K562 (cell line): ENCODE results near the gene CKLF. TPM values are rescaled to one million over a fixed set of nuclear protein-coding genes. Genes with fewer than 3 reads are reported as not detected.

Experiments
- ATF6 ChIP-seq: sonication (generic); formaldehyde crosslinking; IDR thresholded peaks from 2 replicates; pipeline ENCODE4 v1.4.0; 2020; ENCODE audit warnings: mild to moderate bottlenecking, missing genetic modification reagents
- CTCF ChIP-seq, 3 experiments: IDR thresholded peaks in 2 of 3; conservative IDR thresholded peaks in 1 of 3; 2 replicates each; pipeline ENCODE4 v1.5.1; 2011 to 2012; ENCODE audit warnings: low read length in 3 of 3, mild to moderate bottlenecking in 3 of 3, control low read depth in 2 of 3, improper control_type of control experiment in 1 of 3, inconsistent platforms in 1 of 3, low read depth in 1 of 3, mixed read lengths in 1 of 3, moderate library complexity in 1 of 3; ENCODE audit not compliant: insufficient read depth in 2 of 3
- DDX20 ChIP-seq: fragments of 450-650 bp; IDR thresholded peaks from 2 replicates; pipeline ENCODE4 v1.6.1; 2016; ENCODE audit warnings: missing genetic modification characterization, low read depth, mild to moderate bottlenecking, missing compliant biosample characterization, moderate library complexity
- ETV1 ChIP-seq: fragments of 450-650 bp; conservative IDR thresholded peaks from 2 replicates; pipeline ENCODE4 v1.6.1; 2016; ENCODE audit warnings: missing genetic modification characterization, control low read depth, low read depth, missing compliant biosample characterization
- HDAC1 ChIP-seq, 2 experiments: fragments of 450-650 bp; IDR thresholded peaks; 2 replicates each; pipeline ENCODE4 v1.6.1; 2016 to 2017; ENCODE audit warnings: inconsistent platforms in 1 of 2, mild to moderate bottlenecking in 1 of 2, moderate library complexity in 1 of 2
- JUN ChIP-seq, 2 experiments: sonication (generic) in 1 of 2; formaldehyde crosslinking in 1 of 2; IDR thresholded peaks; 2 replicates each; pipeline versions ENCODE4 v1.6.1 to v1.8.0; 2012 to 2022; ENCODE audit warnings: borderline replicate concordance in 2 of 2, mild to moderate bottlenecking in 2 of 2, improper control_type of control experiment in 1 of 2, low read depth in 1 of 2, low read length in 1 of 2, missing genetic modification reagents in 1 of 2
- NRF1 ChIP-seq, 2 experiments: fragments of 450-650 bp; IDR thresholded peaks in 1 of 2; conservative IDR thresholded peaks in 1 of 2; 2 replicates each; pipeline ENCODE4 v1.6.1; 2014; ENCODE audit warnings: mild to moderate bottlenecking in 2 of 2
- PCBP1 ChIP-seq: fragments of 200-400 bp; formaldehyde crosslinking; IDR thresholded peaks from 2 replicates; pipeline ENCODE4 v1.6.1; 2018; ENCODE audit warnings: mild to moderate bottlenecking, low read depth, low read length; ENCODE audit not compliant: poor library complexity, severe bottlenecking
- SIN3A ChIP-seq, 2 experiments: fragments of 150-350 bp in 1 of 2; IDR thresholded peaks; 2 replicates each; pipeline ENCODE4 v1.6.1; 2011 to 2016; ENCODE audit warnings: borderline replicate concordance in 2 of 2, low read depth in 2 of 2, low read length in 2 of 2, mild to moderate bottlenecking in 2 of 2, moderate library complexity in 2 of 2; ENCODE audit not compliant: control insufficient read depth in 1 of 2
- TEAD1 ChIP-seq, 2 experiments: fragments of 450-650 bp in 1 of 2; sonication (generic) in 1 of 2; formaldehyde crosslinking; IDR thresholded peaks; 2 replicates each; pipeline versions ENCODE4 v1.4.0 to v1.8.0; 2020 to 2022; ENCODE audit warnings: mild to moderate bottlenecking in 2 of 2, missing genetic modification reagents in 1 of 2
- YY1 ChIP-seq, 3 experiments: IDR thresholded peaks; 2 replicates each; pipeline ENCODE4 v1.6.1; 2011; ENCODE audit warnings: low read length in 2 of 3, mild to moderate bottlenecking in 2 of 3, moderate library complexity in 2 of 3, borderline replicate concordance in 1 of 3, control low read depth in 1 of 3, low read depth in 1 of 3; ENCODE audit not compliant: insufficient read depth in 3 of 3, insufficient replicate concordance in 2 of 3, control insufficient read depth in 1 of 3, insufficient read length in 1 of 3; ENCODE audit errors: extremely low read depth in 1 of 3
- ZBTB7A ChIP-seq: IDR thresholded peaks from 2 replicates; pipeline ENCODE4 v1.6.1; 2011; ENCODE audit warnings: low read depth, mild to moderate bottlenecking, low read length, moderate library complexity, borderline replicate concordance; ENCODE audit not compliant: control insufficient read depth
- polyA plus RNA-seq, 8 experiments: library from polyadenylated mRNA; depleted of rRNA in 4 of 8; stranded (reverse) in 5 of 8; unstranded in 3 of 8; fragments of >200 nt; fragmentation: Nextera tagmentation in 2 of 8; fragmentation: Illumina TruSeq in 1 of 8; extraction: Ambion mirVana in 2 of 8; extraction: Trizol in 1 of 8; gene quantifications; 2 replicates each; pipeline versions ENCODE4 v1.2.1 to v1.2.3, GENCODE V29; 2011 to 2014; ENCODE audit warnings: inconsistent platforms in 1 of 8, missing spikeins in 1 of 8
- total RNA-seq, 7 experiments: library from RNA; depleted of rRNA in 6 of 7; stranded (reverse); fragments of >200 nt in 6 of 7; fragmentation: Illumina TruSeq in 2 of 7; extraction: Trizol in 2 of 7; gene quantifications; 2 replicates each; pipeline versions ENCODE4 v1.2.1 to v1.2.3, GENCODE V29; 2011 to 2021; ENCODE audit warnings: low replicate concordance in 1 of 7
- TF ChIP-seq, protein P1 (sequence below): fragments of 250-450 bp; sonication (Bioruptor Pico); IDR thresholded peaks from 2 replicates; pipeline ENCODE4 v1.5.0; 2022; ENCODE audit warnings: mild to moderate bottlenecking
- TF ChIP-seq, protein P2 (sequence below), 2 experiments: IDR thresholded peaks; 2 replicates each; pipeline ENCODE4 v1.6.1; 2011; ENCODE audit warnings: borderline replicate concordance in 1 of 2, control low read depth in 1 of 2, low read depth in 1 of 2, low read length in 1 of 2, mild to moderate bottlenecking in 1 of 2, mixed read lengths in 1 of 2, moderate library complexity in 1 of 2; ENCODE audit not compliant: insufficient read depth in 1 of 2, insufficient read length in 1 of 2, poor library complexity in 1 of 2, severe bottlenecking in 1 of 2; ENCODE audit errors: extremely low read depth in 1 of 2

The CKLF gene
- total and polyA plus RNA-seq, 9 of the 15 experiments (the other 6 are each of a cell fraction or from before 2014, with no cell fraction given) = 84.8 to 322 (median 118) TPM

DNA sequence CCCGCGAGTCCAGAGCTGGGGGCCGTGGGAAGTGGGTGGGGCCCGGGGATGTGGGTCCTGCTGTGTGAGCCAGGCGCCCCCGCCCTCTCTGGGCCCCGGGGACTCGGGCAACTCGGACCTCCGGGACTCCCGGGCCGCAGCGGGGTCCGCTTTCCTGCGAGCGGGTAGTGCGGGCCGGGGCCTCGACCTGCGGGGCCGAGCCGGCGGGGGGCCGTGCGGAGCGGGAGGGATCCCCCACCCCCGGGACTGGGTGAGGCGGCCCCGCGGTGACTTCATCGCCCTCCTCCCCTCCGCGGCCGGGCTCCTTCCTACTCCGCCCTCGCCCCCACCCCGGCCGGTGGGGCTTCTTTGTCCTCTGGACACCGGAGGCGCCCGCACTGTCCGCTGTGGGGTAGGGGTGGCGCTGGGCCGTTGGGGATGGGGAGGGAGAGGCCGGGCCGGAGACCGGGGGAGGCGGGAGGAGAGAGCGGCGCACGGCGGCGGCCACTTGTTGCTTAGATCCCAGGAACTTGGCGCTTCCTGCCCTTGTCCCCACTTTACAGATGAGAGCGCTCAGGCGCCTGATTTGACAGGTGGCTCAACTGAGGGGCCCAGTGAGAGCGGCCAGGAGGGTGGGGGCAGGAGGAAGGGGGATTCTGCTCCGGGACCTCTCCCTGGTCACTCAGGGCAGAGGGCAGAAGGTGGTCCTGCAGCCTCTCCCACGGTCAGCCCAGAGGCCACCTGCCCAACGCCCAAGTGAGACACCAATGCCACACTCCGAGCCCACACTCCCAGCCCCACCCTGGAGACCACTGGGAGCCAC, 53.0 kb downstream of the CKLF start (continued):
- TF ChIP-seq YY1 (IDR thresholded peaks at IDR 0.05; ENCODE audit: borderline replicate concordance in 1 of 3, control insufficient read depth in 1 of 3, extremely low read depth in 1 of 3, insufficient read depth in 3 of 3, insufficient read length in 1 of 3, insufficient replicate concordance in 2 of 3, low read depth in 1 of 3, low read length in 2 of 3) (peak in 1 of 3 experiments; percentile 6), HDAC1 (IDR thresholded peaks at IDR 0.05) (no peak), TEAD1 (CRISPR knock-in tag; IDR thresholded peaks at IDR 0.05) (no peak), ETV1 (tag) (peak; percentile 70), JUN (IDR thresholded peaks at IDR 0.05; ENCODE audit: borderline replicate concordance, low read depth, low read length) (peak; percentile 18; the same call in 1 of the 2 replicates), JUN (CRISPR knock-in tag; IDR thresholded peaks at IDR 0.05; ENCODE audit: borderline replicate concordance) (no peak), SIN3A (IDR thresholded peaks at IDR 0.05; ENCODE audit: borderline replicate concordance in 2 of 2, control insufficient read depth in 1 of 2, low read depth in 2 of 2, low read length in 2 of 2) (no peak), CTCF (IDR thresholded peaks at IDR 0.05 in 2 of 3, conservative IDR thresholded peaks at IDR 0.05 in 1 of 3; ENCODE audit: insufficient read depth in 2 of 3, low read depth in 1 of 3, low read length in 3 of 3) (peak in 1 of 3 experiments; percentile 22; a peak in 1 of 6 replicates), DDX20 (tag) (no peak), ATF6 (CRISPR knock-in tag) (no peak), ZBTB7A (peak; percentile 40; the same call in 1 of the 2 replicates), NRF1 (conservative IDR thresholded peaks at IDR 0.05 in 1 of 2, IDR thresholded peaks at IDR 0.05 in 1 of 2) (0 out of 4 replicates have a peak, but pooled peaks of 1 of the 2 experiments have one; percentile 13), PCBP1 (peak; percentile 51)
- TF ChIP-seq, protein P1, sequence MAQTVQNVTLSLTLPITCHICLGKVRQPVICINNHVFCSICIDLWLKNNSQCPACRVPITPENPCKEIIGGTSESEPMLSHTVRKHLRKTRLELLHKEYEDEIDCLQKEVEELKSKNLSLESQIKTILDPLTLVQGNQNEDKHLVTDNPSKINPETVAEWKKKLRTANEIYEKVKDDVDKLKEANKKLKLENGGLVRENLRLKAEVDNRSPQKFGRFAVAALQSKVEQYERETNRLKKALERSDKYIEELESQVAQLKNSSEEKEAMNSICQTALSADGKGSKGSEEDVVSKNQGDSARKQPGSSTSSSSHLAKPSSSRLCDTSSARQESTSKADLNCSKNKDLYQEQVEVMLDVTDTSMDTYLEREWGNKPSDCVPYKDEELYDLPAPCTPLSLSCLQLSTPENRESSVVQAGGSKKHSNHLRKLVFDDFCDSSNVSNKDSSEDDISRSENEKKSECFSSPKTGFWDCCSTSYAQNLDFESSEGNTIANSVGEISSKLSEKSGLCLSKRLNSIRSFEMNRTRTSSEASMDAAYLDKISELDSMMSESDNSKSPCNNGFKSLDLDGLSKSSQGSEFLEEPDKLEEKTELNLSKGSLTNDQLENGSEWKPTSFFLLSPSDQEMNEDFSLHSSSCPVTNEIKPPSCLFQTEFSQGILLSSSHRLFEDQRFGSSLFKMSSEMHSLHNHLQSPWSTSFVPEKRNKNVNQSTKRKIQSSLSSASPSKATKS (CRISPR knock-in tag) = no peak
- TF ChIP-seq, protein P2, sequence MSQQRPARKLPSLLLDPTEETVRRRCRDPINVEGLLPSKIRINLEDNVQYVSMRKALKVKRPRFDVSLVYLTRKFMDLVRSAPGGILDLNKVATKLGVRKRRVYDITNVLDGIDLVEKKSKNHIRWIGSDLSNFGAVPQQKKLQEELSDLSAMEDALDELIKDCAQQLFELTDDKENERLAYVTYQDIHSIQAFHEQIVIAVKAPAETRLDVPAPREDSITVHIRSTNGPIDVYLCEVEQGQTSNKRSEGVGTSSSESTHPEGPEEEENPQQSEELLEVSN (IDR thresholded peaks at IDR 0.05; ENCODE audit: borderline replicate concordance in 1 of 2, extremely low read depth in 1 of 2, insufficient read depth in 1 of 2, insufficient read length in 1 of 2, low read depth in 1 of 2, low read length in 1 of 2, poor library complexity in 1 of 2, severe bottlenecking in 1 of 2) = no peak
